K562 (cell line): Measurements from ENCODE around the gene NOD2. TPM values are rescaled to one million over a fixed set of nuclear protein-coding genes. Genes with fewer than 3 reads are reported as not detected.

ENCODE experiments used
- ATAC-seq: fragments of 200-7000 bp; cut with Tn5 transposase; 3 replicates; pipeline ENCODE4 v1.9.1; 2020; ENCODE audit warnings: moderate library complexity
- BruUV-seq: library from RNA; stranded (reverse); fragments of 400-500 nt; replicated peaks from 2 replicates; lab custom pipeline; 2021; lab: Mats Ljungman, UMichigan
- CTCF ChIA-PET: fragments of 300-600 bp; formaldehyde crosslinking; extraction: SDS; loops from one replicate; lab custom pipeline; 2021; ENCODE audit warnings: low intra/inter-chr PET ratio; lab: Yijun Ruan, JAX
- POLR2A ChIA-PET: fragments of 300-600, 350-650 bp; sonication (Branson Sonifier 250); formaldehyde crosslinking; extraction: SDS; loops from one replicate; lab custom pipeline; 2021; ENCODE audit warnings: antibody characterized with exemption, inconsistent platforms; lab: Yijun Ruan, JAX
- DNase-seq, 4 experiments: peaks; one replicate each; pipeline versions ENCODE4 v3.0.0 to v3.0.0-alpha.2; 2011 to 2018; ENCODE audit warnings: low spot score in 3 of 4, mixed read lengths in 3 of 4; ENCODE audit errors: extremely low read depth in 1 of 4
- FAIRE-seq: peaks from 2 replicates; lab custom pipeline; 2011; peaks lifted over from hg19 to GRCh38; lab: Jason Lieb, UNC
- H2AFZ ChIP-seq: 2 replicates; pipeline ENCODE4 v1.6.0; 2011; ENCODE audit warnings: low read depth, low read length, control low read depth, inconsistent platforms
- H3K27ac ChIP-seq: fragments of 200-600 bp; 3 replicates; pipeline ENCODE4 v1.8.0; 2011; ENCODE audit warnings: low read depth, mild to moderate bottlenecking, control low read depth, inconsistent platforms, low read length, moderate library complexity, mixed read lengths; ENCODE audit errors: extremely low read depth
- H3K27me3 ChIP-seq, 2 experiments: fragments of 300-600 bp in 1 of 2; 2 replicates in 1 of 2; 3 replicates in 1 of 2; pipeline versions ENCODE4 v1.6.0 to v1.8.0; 2011; ENCODE audit warnings: inconsistent platforms in 2 of 2, low read length in 2 of 2, mild to moderate bottlenecking in 1 of 2, mixed read lengths in 1 of 2, moderate library complexity in 1 of 2; ENCODE audit not compliant: control insufficient read depth in 2 of 2, insufficient read depth in 2 of 2
- H3K36me3 ChIP-seq: fragments of 300-600 bp; 3 replicates; pipeline ENCODE4 v1.8.0; 2011; ENCODE audit warnings: mild to moderate bottlenecking, low read length, inconsistent platforms; ENCODE audit not compliant: control insufficient read depth, insufficient read depth
- H3K4me1 ChIP-seq, 2 experiments: fragments of 200-600 bp in 1 of 2; replicated peaks in 1 of 2; 2 replicates in 1 of 2; 3 replicates in 1 of 2; pipeline versions ENCODE4 v1.5.1 to v1.8.0; 2011; ENCODE audit warnings: inconsistent platforms in 2 of 2, low read length in 2 of 2, mild to moderate bottlenecking in 1 of 2, mixed read lengths in 1 of 2, moderate library complexity in 1 of 2; ENCODE audit not compliant: control insufficient read depth in 2 of 2, insufficient read depth in 2 of 2
- H3K4me2 ChIP-seq: 2 replicates; pipeline ENCODE4 v1.6.1; 2011; ENCODE audit warnings: low read length, control low read depth, inconsistent platforms, mixed read lengths; ENCODE audit not compliant: insufficient read depth
- H3K4me3 ChIP-seq: fragments of 200-600 bp; sonication (generic), shearing (Covaris generic); 2 replicates; pipeline ENCODE4 v1.5.1; 2016; ENCODE audit warnings: control low read depth, inconsistent platforms
- H3K79me2 ChIP-seq: fragments of 200-600 bp; 3 replicates; pipeline ENCODE4 v1.8.0; 2011; ENCODE audit warnings: low read length, inconsistent platforms; ENCODE audit not compliant: control insufficient read depth, insufficient read depth
- H3K9ac ChIP-seq, 2 experiments: 2 replicates each; pipeline versions ENCODE4 v1.6.0 to v1.6.1; 2011; ENCODE audit warnings: low read depth in 2 of 2, low read length in 2 of 2, control low read depth in 1 of 2, inconsistent platforms in 1 of 2, mild to moderate bottlenecking in 1 of 2, mixed read lengths in 1 of 2; ENCODE audit not compliant: insufficient read depth in 1 of 2
- H3K9me1 ChIP-seq: one replicate; pipeline ENCODE4 v1.6.0; 2011; ENCODE audit warnings: inconsistent platforms, mild to moderate bottlenecking, low read length, moderate library complexity; ENCODE audit not compliant: control insufficient read depth, insufficient read depth
- H3K9me3 ChIP-seq: replicated peaks from 2 replicates; pipeline ENCODE4 v1.5.1; 2011; ENCODE audit warnings: low read depth, low read length, inconsistent platforms; ENCODE audit not compliant: control insufficient read depth, insufficient read depth
- H4K20me1 ChIP-seq: replicated peaks from 2 replicates; pipeline ENCODE4 v1.6.1; 2011; ENCODE audit warnings: low read length, inconsistent platforms, mixed read lengths; ENCODE audit not compliant: control insufficient read depth, insufficient read depth
- EP400 ChIP-seq: fragments of 450-650 bp; IDR thresholded peaks from 2 replicates; pipeline ENCODE4 v1.6.1; 2017; ENCODE audit warnings: antibody characterized with exemption, mild to moderate bottlenecking, moderate library complexity
- MITF ChIP-seq: IDR thresholded peaks from 2 replicates; pipeline ENCODE4 v1.6.1; 2014; ENCODE audit warnings: antibody characterized with exemption
- PCBP1 ChIP-seq: fragments of 200-400 bp; formaldehyde crosslinking; IDR thresholded peaks from 2 replicates; pipeline ENCODE4 v1.6.1; 2018; ENCODE audit warnings: mild to moderate bottlenecking, low read depth, low read length; ENCODE audit not compliant: poor library complexity, severe bottlenecking
- ZBTB17 ChIP-seq: fragments of 450-650 bp; formaldehyde crosslinking; IDR thresholded peaks from 2 replicates; pipeline ENCODE4 v1.4.0; 2020; ENCODE audit warnings: mild to moderate bottlenecking
- ZNF174 ChIP-seq: fragments of 250-450 bp; sonication (Bioruptor Pico); IDR thresholded peaks from 2 replicates; pipeline ENCODE4 v1.4.0; 2020; ENCODE audit warnings: mild to moderate bottlenecking
- ZNF384 ChIP-seq: IDR thresholded peaks from 2 replicates; pipeline ENCODE4 v1.6.1; 2012; ENCODE audit warnings: low read depth, low read length, improper control_type of control experiment
- ZNF699 ChIP-seq: fragments of 250-450 bp; sonication (Bioruptor Pico); IDR thresholded peaks from 2 replicates; pipeline ENCODE4 v1.8.0; 2021; ENCODE audit warnings: mild to moderate bottlenecking, moderate library complexity; ENCODE audit not compliant: insufficient replicate concordance
- WGBS: fragments of 100-300 bp; shearing (Covaris generic); methylation state at CpG from one replicate; pipeline ENCODE4 v1.1.6; 2016; ENCODE audit warnings: low coverage, mixed read lengths; ENCODE audit not compliant: insufficient coverage; ENCODE audit errors: missing lambda C conversion rate; 5-methylcytosine and 5-hydroxymethylcytosine counted together
- in situ Hi-C: fragments of 300-500 bp; cut with MboI; formaldehyde crosslinking; loops from 4 replicates; pipeline ENCODE4 v1.15.0; 2018; ENCODE audit warnings: inconsistent platforms, mixed read lengths
- intact Hi-C: fragments of 100-400 bp; cut with micrococcal nuclease; formaldehyde crosslinking; loops from 2 replicates; pipeline ENCODE4 v1.14.2; 2022
- polyA plus RNA-seq, 8 experiments: library from polyadenylated mRNA; depleted of rRNA in 4 of 8; stranded (reverse) in 5 of 8; unstranded in 3 of 8; fragments of >200 nt; fragmentation: Nextera tagmentation in 2 of 8; fragmentation: Illumina TruSeq in 1 of 8; extraction: Ambion mirVana in 2 of 8; extraction: Trizol in 1 of 8; gene quantifications; 2 replicates each; pipeline versions ENCODE4 v1.2.1 to v1.2.3, GENCODE V29; 2011 to 2014; ENCODE audit warnings: inconsistent platforms in 1 of 8, missing spikeins in 1 of 8
- total RNA-seq, 7 experiments: library from RNA; depleted of rRNA in 6 of 7; stranded (reverse); fragments of >200 nt in 6 of 7; fragmentation: Illumina TruSeq in 2 of 7; extraction: Trizol in 2 of 7; gene quantifications; 2 replicates each; pipeline versions ENCODE4 v1.2.1 to v1.2.3, GENCODE V29; 2011 to 2021; ENCODE audit warnings: low replicate concordance in 1 of 7
- TF ChIP-seq, protein P1 (sequence below), 2 experiments: fragments of 450-650 bp; IDR thresholded peaks; 2 replicates each; pipeline ENCODE4 v1.6.1; 2016

NOD2 gene
- total and polyA plus RNA-seq, 9 of the 15 experiments (the other 6 are each of a cell fraction or from before 2014, with no cell fraction given) = 0.04 TPM; not detected in 8

GRCh38 chr16:50722960-50723359 lies 29.6 kb downstream of the NOD2 start:
- ChIA-PET CTCF (no interaction called here), POLR2A (no interaction called here)
- FAIRE-seq (no peak), ATAC-seq (no peak), DNase-seq (no peak)
- intact Hi-C loops = no loop called here
- H3K9ac ChIP-seq = no peak overlapping the region
- no peaks in the 10 kb centered on the region for H3K36me3 ChIP-seq
- no peaks in the 10 kb centered on the region for H4K20me1 ChIP-seq
- no peak overlapping the region for H3K4me2 ChIP-seq
- WGBS = 5% methylated on average over 2 of the region's 2 CpGs
- TF ChIP-seq MITF = no peak
- TF ChIP-seq ZNF174 (CRISPR knock-in tag) = no peak
- TF ChIP-seq ZNF384 = peak; percentile 85
- TF ChIP-seq, protein P1, sequence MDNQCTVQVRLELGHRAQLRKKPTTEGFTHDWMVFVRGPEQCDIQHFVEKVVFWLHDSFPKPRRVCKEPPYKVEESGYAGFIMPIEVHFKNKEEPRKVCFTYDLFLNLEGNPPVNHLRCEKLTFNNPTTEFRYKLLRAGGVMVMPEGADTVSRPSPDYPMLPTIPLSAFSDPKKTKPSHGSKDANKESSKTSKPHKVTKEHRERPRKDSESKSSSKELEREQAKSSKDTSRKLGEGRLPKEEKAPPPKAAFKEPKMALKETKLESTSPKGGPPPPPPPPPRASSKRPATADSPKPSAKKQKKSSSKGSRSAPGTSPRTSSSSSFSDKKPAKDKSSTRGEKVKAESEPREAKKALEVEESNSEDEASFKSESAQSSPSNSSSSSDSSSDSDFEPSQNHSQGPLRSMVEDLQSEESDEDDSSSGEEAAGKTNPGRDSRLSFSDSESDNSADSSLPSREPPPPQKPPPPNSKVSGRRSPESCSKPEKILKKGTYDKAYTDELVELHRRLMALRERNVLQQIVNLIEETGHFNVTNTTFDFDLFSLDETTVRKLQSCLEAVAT (IDR thresholded peaks at IDR 0.05) = peak in 1 of 2 experiments; percentile 82; a peak in 2 of 4 replicates
- no peak for TF ChIP-seq ZNF699 (CRISPR knock-in tag)
- TF ChIP-seq PCBP1 = no peak
- no peak for TF ChIP-seq EP400
- TF ChIP-seq ZBTB17 (CRISPR knock-in tag) = peak; percentile 86
- H3K27me3 ChIP-seq = peaks cover 4 to 21% of the 10 kb centered on the region in 2 experiments; a peak in 4 of 5 replicates
- H3K9me1 ChIP-seq = no peaks in the 10 kb centered on the region
- BruUV-seq = no TSS peak
- H3K79me2 ChIP-seq = no peaks in the 10 kb centered on the region
- no peaks in the 10 kb centered on the region; a peak in 1 of 5 replicates for H3K4me1 ChIP-seq
- H3K27ac ChIP-seq = no peak overlapping the region
- H3K9me3 ChIP-seq = no peaks in the 10 kb centered on the region
- in situ Hi-C loops = no loop called here
- no peak overlapping the region for H2AFZ ChIP-seq
- no peak overlapping the region for H3K4me3 ChIP-seq
